ENCODE data around the gene JAK2.
A peak's percentile ranks its signal among the peaks of the same experiment; 100 is the strongest.
"Not testable (repeated sequence)": the region's sequence is repeated elsewhere in the genome, so short reads cannot be mapped to it uniquely, and the experiment has no call there.

Gene JAK2

GRCh38 chr9:4982721-4983482, 2.2 kb upstream of the JAK2 start:
- DNase-seq = no peak

DNA sequence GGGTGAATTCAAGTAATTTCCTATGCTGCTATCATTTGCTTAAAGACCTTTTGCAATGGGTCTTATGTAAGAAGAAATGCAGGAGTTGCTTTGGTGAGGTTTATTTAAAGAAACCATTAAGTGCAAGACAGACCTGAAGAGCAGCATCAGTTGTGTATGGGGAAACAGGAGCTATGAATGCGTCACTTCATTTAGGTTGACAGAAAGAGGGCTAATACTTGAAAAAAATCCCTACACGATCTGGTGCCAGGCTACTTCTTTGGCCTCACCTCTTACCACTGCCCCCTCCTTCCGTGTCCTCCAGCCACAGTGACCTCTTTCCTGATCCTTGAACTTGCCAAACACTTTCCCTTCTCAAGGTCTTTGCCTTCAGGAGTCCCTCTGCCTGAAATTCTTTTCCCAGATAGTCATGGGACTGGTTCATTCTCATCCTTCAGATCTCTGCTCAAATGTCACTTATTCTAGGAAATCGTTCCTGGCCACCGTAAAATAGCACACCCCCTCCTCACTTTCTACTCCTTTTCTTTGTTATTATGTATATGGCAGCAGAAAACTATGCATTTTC, 1.4 kb upstream of the JAK2 start:
- peak; percentile 8 for DNase-seq

DNA sequence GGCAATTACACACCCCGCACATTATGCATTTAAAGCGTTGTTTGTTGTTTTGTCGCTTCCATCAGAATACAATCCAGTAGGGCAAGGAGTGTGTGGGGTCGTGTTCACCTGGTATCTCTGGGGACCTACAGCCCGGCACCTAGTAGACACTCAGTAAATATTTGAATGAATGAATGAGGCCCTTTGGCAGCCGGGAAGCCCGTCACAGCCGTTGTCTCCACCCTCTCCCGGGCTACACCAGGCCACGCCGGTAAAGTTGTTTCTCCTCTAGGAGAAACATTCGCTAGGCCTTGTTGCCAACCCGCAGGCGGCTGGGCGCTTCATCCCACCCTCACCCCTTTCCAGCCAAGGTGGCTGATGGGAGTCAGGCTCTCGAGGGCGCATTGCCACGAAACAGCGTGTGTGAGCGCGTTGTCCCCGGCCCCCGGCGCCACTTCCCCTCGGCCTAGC, 876 bp upstream of the JAK2 start:
- no peak for DNase-seq

GRCh38 chr9:4985386-4986266, 554 bp downstream of the JAK2 start:
- peak; percentile 6 for DNase-seq

DNA sequence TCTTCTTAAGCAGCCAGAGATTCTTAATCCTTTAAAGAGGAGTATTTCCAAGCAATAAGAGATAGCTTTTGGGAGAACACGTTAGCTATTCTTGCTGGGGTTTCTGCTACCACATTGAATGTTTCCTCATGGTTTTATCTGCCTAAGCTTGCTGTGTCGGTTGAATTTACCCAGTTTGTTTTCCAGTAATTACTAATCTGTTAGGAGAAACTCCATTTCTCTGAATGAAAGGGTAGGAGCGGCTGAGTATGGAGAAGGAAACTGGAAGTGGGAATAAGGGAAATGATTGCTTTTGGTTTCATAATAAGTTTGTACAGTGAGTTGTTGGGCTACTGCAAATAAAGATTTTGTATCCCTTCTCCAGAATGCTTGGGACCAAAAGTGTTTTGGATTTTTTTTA, 1.2 kb downstream of the JAK2 start:
- DNase-seq = no peak

- no peak for DNase-seq
Measured at GRCh38 chr9:4986783-4987182, 1.7 kb downstream of the JAK2 start.

DNA sequence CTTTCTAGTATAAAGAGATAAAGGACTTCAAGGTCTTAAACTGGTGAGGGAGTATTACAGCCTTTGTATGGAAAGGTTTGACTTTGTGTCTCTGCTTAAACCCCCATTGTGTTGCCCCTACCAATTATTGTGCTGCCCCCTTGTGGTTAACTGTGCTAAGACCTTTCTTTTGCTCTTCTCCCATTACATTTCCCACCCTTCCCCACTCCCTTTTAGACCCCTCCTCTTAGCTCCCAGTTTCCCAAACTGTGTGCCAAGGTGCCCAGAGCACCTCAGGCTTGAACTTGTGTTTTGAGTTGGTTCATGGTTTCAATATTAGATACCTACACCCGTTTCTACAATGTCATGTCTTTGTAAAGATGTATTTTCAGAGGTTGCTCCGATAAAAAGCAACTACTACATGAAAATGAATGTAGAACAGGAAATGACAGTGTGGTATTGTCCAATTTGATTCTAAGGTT, 2.9 kb downstream of the JAK2 start:
- DNase-seq = peak; percentile 11

GRCh38 chr9:4992872-4993271, 7.8 kb downstream of the JAK2 start:
- DNase-seq = no peak

GRCh38 chr9:4994166-4994890, 9.3 kb downstream of the JAK2 start:
- no peak for DNase-seq

GRCh38 chr9:4997196-4997595, 12.1 kb downstream of the JAK2 start:
- DNase-seq = no peak

GRCh38 chr9:4997631-4998030, 12.6 kb downstream of the JAK2 start:
- no peak for DNase-seq

DNA sequence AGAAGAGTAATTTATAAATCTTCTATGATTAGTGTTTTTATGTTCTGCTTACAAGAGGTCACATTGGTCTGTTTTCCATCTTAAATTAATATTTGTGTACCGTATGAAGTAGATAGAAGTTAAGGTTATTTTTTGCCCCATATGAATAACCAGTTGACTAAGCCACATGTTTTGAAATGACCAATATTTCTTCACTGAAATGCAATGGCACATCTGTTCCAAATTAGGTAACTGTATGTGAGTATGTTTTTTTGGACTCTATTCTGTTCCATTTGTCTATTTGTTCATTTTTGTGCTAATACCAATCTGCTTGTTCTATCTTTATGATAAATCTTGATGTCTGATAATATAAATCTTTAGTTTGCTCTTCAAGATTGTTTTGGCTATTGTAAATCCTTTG, 17.7 kb downstream of the JAK2 start:
- DNase-seq = no peak

- DNase-seq = no peak
Measured at GRCh38 chr9:5004481-5004880, 19.4 kb downstream of the JAK2 start.

DNA sequence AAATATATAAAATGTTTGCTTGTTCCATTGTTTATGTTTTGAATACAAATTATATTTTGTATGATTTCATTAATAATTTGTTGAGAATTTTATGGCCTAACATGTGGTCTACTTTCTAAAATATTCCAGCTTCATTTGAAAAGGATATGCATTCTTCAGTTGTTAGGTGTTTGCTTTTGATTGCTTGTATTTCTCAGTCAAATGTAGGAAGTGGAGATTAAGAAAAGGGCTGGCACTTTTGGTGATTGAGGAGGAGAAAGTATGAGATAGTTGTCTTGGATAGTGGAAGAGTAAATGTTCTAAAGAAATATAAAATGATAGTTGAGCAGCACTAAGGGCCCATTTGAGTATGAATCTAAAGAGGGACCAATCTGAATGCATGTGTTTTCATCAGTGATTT, 23.1 kb downstream of the JAK2 start:
- no peak for DNase-seq

DNA sequence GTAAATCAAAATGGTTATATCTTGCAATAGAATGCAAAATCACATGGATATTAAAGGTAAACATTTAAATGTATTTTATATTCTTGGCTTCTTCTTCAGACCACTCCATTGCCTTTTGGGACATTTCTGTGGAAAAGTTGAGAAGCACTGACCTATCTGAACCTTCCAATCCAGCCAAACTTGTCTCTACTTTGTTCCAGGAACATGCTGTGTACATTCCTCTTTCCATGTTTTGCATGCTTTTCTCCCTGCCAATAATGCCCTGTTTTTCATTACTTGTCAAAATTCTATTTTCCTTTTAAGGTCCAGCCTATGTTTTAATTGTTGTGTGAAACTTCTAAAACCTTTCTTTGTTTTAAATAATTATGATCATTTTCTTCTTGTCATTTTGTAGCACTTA, 28.3 kb downstream of the JAK2 start:
- no peak for DNase-seq

DNA sequence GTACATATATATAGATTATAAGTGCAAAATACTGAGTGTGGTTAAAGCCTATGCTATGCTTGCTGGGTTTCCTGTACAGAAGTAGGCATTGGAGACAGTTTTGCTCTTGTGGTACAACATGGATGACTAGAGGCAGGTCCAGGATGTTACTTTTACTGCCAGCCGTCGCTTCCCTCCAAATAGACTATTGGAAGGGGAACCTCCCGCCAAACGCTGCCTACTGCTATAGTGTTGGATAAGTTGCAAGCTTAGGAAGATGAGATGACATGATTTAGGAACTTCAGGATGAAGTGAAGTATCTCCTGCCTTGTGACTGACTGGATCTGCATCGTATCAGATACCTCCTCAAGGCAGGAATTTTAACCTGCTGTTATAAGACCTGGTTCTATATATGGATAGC, 30.9 kb downstream of the JAK2 start:
- no peak for DNase-seq

DNA sequence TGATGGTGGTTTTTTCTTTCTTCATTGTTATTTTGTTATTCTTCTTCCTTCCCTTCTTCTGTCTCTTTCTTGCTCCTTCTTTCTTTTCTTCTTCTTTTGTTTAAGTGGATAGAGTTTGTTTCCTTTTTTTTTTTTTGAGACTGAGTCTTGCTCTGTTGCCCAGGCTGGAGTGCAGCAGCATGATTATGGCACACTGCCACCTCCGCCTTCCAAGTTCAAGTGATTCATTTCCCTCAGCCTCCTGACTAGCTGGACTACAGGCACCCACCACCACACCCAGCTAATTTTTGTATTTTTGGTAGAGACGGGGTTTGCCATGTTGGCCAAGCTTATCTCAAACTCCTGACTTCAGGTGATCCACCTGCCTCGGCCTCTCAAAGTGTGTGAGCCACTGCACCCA, 40.3 kb downstream of the JAK2 start:
- no peak for DNase-seq

- not testable (repeated sequence) for DNase-seq
Measured at GRCh38 chr9:5031941-5032340, 46.9 kb downstream of the JAK2 start.

- no peak for DNase-seq
Measured at GRCh38 chr9:5040730-5041389, 55.8 kb downstream of the JAK2 start.

DNA sequence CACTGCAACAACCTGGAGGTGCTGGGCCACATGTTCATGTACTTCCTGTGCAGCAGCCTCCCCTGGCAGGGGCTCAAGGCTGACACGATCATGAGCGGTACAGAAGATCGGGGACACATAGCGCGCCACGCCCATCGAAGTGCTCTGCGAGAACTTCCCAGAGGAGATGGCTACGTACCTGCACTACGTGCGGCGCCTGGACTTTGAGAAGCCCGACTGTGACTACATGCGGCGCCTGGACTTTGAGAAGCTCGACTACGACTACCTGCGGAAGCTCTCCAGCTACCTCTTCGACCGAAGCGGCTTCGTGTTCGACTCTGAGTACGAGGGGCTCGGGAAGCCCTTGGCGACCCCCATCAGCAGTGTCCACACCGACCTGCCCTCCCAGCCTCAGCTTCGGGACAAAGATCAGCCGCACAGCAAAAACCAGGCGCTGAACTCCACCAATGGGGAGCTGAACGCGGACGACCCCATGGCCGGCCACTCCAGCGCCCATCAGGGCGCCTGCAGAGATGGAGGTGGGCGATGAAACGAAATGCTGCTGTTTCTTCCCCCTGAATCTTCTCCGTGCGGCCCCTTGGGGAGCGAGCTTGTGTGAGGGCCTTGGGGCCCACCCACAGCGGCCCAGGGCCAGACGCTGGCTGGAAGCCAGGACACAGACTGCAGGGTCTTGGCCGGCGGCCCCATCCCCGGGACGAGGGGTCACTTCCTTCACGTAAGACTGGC, 56.5 kb downstream of the JAK2 start:
- DNase-seq = no peak

GRCh38 chr9:5042661-5043178, 57.6 kb downstream of the JAK2 start:
- no peak for DNase-seq

DNA sequence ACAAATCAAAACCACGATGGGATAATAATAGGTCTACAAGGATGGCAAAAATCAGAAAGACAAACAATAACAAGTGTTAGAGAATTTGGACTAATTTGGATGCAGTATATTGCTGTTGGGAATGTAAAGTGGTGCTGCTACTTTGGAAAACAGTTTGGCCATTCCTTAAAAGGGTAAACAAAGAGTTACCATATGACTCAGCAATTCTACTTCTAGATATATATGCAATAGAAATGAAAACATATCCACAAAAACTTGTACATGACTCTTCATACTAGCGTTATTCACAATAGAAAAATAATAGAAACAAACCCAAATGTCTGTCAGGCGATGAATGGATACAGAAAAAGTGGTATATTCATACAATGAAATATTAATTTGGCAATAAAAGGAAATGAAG, 58.3 kb downstream of the JAK2 start:
- no peak for DNase-seq

Data from NK-92 treated with Interleukin-12 subunit alpha and Interleukin-12 subunit beta, amount 100 ng/mL, for 24 hours (cell line).